Ovary (tissue), 9 donors: Measurements from ENCODE around the gene NACAD. TPM values are rescaled to one million over a fixed set of nuclear protein-coding genes. Genes with fewer than 3 reads are reported as not detected.
"Not testable (repeated sequence)": the region's sequence is repeated elsewhere in the genome, so short reads cannot be mapped to it uniquely, and the experiment has no call there.

ENCODE experiments used
- DNase-seq, 5 donors: peaks; one replicate each; pipeline ENCODE4 v3.0.0-alpha.2; 2019 to 2020
- H3K27ac ChIP-seq, 2 donors: fragments of 200-600 bp; one replicate each; pipeline versions ENCODE4 v1.5.1 to v1.8.0; 2019 to 2022
- H3K27me3 ChIP-seq: fragments of 200-600 bp; one replicate; pipeline ENCODE4 v1.8.0; 2022
- H3K36me3 ChIP-seq: fragments of 200-600 bp; sonication (generic); one replicate; pipeline ENCODE4 v1.5.1; 2019
- H3K4me1 ChIP-seq: one replicate; pipeline ENCODE4 v1.8.1; 2013; ENCODE audit warnings: mild to moderate bottlenecking, moderate library complexity; ENCODE audit not compliant: insufficient read depth
- H3K4me3 ChIP-seq: fragments of 200-600 bp; sonication (generic); one replicate; pipeline ENCODE4 v1.5.1; 2017
- H3K9me3 ChIP-seq, 2 donors: fragments of 200-600 bp in 1 of 2; sonication (generic) in 1 of 2; one replicate each; pipeline versions ENCODE4 v1.5.1 to v1.8.1; 2013 to 2019; ENCODE audit warnings: mild to moderate bottlenecking in 1 of 2, moderate library complexity in 1 of 2
- EP300 ChIP-seq: sonication (generic); formaldehyde crosslinking; IDR thresholded peaks from one replicate; pipeline ENCODE4 v1.6.1; 2017; ENCODE audit warnings: antibody characterized with exemption
- POLR2A ChIP-seq: fragments of 450-650 bp; IDR thresholded peaks from one replicate; pipeline ENCODE4 v1.6.1; 2017; ENCODE audit warnings: antibody characterized with exemption, mild to moderate bottlenecking, moderate library complexity
- WGBS, 3 donors: extraction: QIAGEN DNeasy Blood & Tissue Kit in 1 of 3; methylation state at CpG; one replicate each; pipeline versions ENCODE4 v1.1.5 to v1.1.7; 2013 to 2017; 5-methylcytosine and 5-hydroxymethylcytosine counted together
- intact Hi-C, 4 donors: fragments of 100-400 bp; cut with DNase I; formaldehyde crosslinking; loops; one replicate each; pipeline versions ENCODE4 v1.11.0 to v1.15.1; 2022 to 2023
- polyA plus RNA-seq, 2 donors: library from polyadenylated mRNA; stranded (reverse); fragments of 200-250 nt in 1 of 2; fragments of 350-450 nt in 1 of 2; fragmentation: Illumina TruSeq in 1 of 2; extraction: RNeasy Lipid Tissue Mini Kit (QIAGEN cat#74804) in 1 of 2; gene quantifications; one replicate each; pipeline ENCODE4 v1.2.3, GENCODE V29; 2013 to 2014
- total RNA-seq, 7 donors: library from RNA; depleted of rRNA in 2 of 7; stranded (reverse); fragments of >200 nt in 2 of 7; fragmentation: NEBNext Ultra II Directional in 3 of 7; extraction: Animal tissue kit (Norgen Biotek cat#: 25700) in 3 of 7; gene quantifications; one replicate each; pipeline versions ENCODE4 v1.1.0 to v1.2.4, GENCODE V29; 2016 to 2023
- TF ChIP-seq, protein P1 (sequence below), 3 donors: fragments of 450-650 bp in 2 of 3; fragments of 200-600 bp in 1 of 3; IDR thresholded peaks; one replicate each; pipeline versions ENCODE4 v1.5.1 to v1.8.0; 2016 to 2022; ENCODE audit warnings: antibody characterized with exemption in 3 of 3, mild to moderate bottlenecking in 1 of 3
- donor health status: DM: no; HTN: no; CAD: no; lungs with moderate emphysema.
- donor health status: DM: no; HTN: no; CAD: no.
- donor health status: Bipolar disorder and iron deficiency.
- donor health status: DM: yes; HTN: yes; CAD: no.
- donor health status: DM: no; HTN: no; CAD: no.
- donor health status: DM: yes; HTN: yes; CAD: no.

Gene NACAD
- total and polyA plus RNA-seq, 9 donors = 4.1 to 24.1 (median 11.0) TPM

DNA sequence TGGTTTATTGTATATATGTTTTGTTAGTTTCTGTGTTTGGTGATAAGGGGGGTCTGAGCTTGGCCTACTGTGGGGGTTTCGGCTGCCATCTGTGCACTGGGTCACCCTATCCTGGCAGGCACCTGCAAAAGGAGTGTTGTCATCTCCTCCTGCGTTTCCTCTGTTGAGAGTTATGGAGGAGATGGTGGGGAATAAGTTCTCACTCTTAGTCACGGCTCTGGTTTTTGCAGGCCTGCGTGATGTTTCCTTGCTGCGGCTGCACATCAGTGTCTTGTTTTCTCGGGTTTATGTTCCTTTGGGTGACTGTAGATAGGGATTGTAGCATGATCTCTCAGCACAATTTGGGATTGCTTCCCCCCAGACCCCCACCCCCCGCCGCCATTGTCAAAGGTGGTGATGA is 52.0 kb downstream of the NACAD start:
- Histone ChIP-seq H3K4me1 (no peaks in the 10 kb centered on the region), H3K4me3 (no peak overlapping the region), H3K36me3 (no peaks in the 10 kb centered on the region), H3K9me3 (no peaks in the 10 kb centered on the region), H3K27ac (no peak overlapping the region), H3K27me3 (no peaks in the 10 kb centered on the region)
- TF ChIP-seq EP300 (no peak), POLR2A (no peak)
- TF ChIP-seq, protein P1, sequence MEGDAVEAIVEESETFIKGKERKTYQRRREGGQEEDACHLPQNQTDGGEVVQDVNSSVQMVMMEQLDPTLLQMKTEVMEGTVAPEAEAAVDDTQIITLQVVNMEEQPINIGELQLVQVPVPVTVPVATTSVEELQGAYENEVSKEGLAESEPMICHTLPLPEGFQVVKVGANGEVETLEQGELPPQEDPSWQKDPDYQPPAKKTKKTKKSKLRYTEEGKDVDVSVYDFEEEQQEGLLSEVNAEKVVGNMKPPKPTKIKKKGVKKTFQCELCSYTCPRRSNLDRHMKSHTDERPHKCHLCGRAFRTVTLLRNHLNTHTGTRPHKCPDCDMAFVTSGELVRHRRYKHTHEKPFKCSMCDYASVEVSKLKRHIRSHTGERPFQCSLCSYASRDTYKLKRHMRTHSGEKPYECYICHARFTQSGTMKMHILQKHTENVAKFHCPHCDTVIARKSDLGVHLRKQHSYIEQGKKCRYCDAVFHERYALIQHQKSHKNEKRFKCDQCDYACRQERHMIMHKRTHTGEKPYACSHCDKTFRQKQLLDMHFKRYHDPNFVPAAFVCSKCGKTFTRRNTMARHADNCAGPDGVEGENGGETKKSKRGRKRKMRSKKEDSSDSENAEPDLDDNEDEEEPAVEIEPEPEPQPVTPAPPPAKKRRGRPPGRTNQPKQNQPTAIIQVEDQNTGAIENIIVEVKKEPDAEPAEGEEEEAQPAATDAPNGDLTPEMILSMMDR (IDR thresholded peaks at IDR 0.05) = no peak
- WGBS, 3 donors = 84 to 94% (median 90%) methylated on average over 8 of the region's 8 CpGs
- intact Hi-C loops = no loop called here
- DNase-seq = no peak

DNA sequence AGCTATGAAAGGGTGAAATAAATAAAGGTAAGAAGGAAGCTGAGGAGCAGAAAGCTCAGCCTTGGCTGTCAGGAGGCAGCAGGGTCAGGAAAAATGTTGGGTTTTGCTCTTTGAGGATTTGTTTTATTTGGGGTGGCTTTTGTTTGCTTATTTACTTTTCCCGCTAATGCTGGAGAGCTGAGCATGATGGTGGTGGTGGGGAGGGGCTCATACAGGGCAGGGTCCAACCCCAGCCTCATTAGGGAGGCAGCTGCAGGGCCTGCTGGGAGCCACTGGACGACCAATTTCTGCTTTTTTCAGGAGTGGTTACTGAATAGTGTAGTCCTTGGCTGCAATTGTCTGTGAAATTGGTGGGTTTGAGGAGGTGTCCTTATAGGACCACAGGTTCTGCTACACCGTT is 52.5 kb downstream of the NACAD start:
- WGBS, 3 donors = 76 to 87% (median 78%) methylated on average over 3 of the region's 3 CpGs
- H3K4me3 ChIP-seq = no peak overlapping the region
- no peaks in the 10 kb centered on the region for H3K4me1 ChIP-seq
- H3K9me3 ChIP-seq = no peaks in the 10 kb centered on the region
- no peak overlapping the region for H3K27ac ChIP-seq
- intact Hi-C loops = no loop called here
- H3K36me3 ChIP-seq = no peaks in the 10 kb centered on the region
- TF ChIP-seq POLR2A = no peak
- TF ChIP-seq, protein P1 (IDR thresholded peaks at IDR 0.05) = no peak
- no peak for TF ChIP-seq EP300
- H3K27me3 ChIP-seq = no peaks in the 10 kb centered on the region
- no peak for DNase-seq

DNA sequence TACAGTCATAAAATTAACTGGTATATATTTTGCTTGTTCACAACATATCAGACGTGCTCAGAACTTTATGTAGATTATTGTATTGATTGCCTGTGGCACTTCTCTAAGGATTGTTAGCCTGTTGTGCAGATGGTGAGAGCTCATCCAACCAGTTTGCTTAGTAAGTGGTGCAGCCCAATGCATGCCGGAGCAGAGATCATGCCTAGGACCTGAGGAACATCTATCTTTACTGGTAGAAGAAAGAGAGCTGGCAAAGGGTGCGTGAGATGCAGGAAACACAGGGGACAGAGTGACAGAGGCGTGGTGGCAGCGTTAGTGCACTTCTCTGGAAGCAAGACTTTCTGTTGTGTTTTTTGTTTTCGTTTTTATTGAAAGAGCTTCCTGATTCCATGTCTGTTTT is 52.9 kb downstream of the NACAD start:
- intact Hi-C loops = no loop called here
- Histone ChIP-seq H3K4me1 (no peaks in the 10 kb centered on the region), H3K27me3 (no peaks in the 10 kb centered on the region), H3K36me3 (no peaks in the 10 kb centered on the region), H3K9me3 (no peaks in the 10 kb centered on the region), H3K4me3 (no peak overlapping the region), H3K27ac (no peak overlapping the region)
- DNase-seq = no peak
- 85 to 86% (median 86%) methylated on average over 6 of the region's 6 CpGs for WGBS, 3 donors
- TF ChIP-seq EP300 = no peak
- TF ChIP-seq POLR2A = no peak
- TF ChIP-seq, protein P1 (IDR thresholded peaks at IDR 0.05) = no peak

DNA sequence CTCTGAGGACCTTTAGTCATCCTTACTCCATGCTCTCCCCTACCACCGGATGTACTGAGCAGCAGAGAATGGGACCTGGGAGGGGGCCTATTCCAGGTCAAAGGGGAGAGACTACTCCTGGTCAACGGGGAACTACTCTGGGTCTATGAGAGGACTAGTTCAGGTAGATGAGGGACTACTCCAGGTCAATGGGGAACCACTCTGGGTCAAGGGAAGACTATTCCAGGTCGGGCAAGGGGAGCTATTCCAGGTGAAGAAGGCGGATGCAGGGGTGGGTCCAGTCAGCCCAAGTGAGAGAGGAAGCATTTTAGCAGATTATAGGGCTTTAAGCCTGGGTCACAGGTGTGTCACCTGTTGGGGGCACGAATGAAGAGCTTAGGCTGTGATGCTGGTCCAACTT is 53.4 kb downstream of the NACAD start:
- Histone ChIP-seq H3K36me3 (no peaks in the 10 kb centered on the region), H3K9me3 (no peaks in the 10 kb centered on the region), H3K4me1 (no peaks in the 10 kb centered on the region), H3K27me3 (no peaks in the 10 kb centered on the region), H3K27ac (no peak overlapping the region), H3K4me3 (no peak overlapping the region)
- intact Hi-C loops = no loop called here
- TF ChIP-seq EP300 = no peak
- TF ChIP-seq, protein P1 (IDR thresholded peaks at IDR 0.05) = no peak
- TF ChIP-seq POLR2A = no peak
- 87 to 94% (median 89%) methylated on average over 5 of the region's 5 CpGs for WGBS, 3 donors
- DNase-seq = no peak

DNA sequence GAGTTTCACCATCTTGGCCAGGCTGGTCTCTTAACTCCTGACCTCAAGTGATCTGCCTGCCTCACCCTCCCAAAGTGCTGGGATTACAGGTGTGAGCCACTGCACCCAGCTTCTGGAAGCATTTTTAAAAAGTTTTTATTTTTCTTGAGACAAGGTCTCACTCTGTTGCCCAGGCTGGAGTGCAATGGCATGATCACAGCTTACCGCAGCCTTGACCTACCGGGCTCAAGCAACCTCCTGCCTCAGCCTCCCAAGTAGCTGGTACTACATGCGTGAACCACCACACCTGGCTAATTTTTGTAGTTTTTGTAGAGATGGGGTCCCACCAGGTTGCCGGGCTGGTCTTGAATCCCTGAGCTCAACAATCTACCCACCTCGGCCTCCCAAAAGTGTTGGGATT is 54.1 kb downstream of the NACAD start:
- H3K4me3 ChIP-seq, H3K4me1 ChIP-seq, H3K27ac ChIP-seq, DNase-seq, H3K9me3 ChIP-seq, H3K36me3 ChIP-seq, H3K27me3 ChIP-seq, intact Hi-C loops: not testable (repeated sequence)
- 78 to 89% (median 89%) methylated on average over 5 of the region's 5 CpGs for WGBS, 3 donors
